Measurements from ENCODE around the gene ADRA2C. TPM values are rescaled to one million over a fixed set of nuclear protein-coding genes. Genes with fewer than 3 reads are reported as not detected.

The ADRA2C gene
- polyA plus RNA-seq, 1 of the 3 experiments (the other 2 are of a cell fraction) = 0.15 TPM

- Histone ChIP-seq H3F3A (replicated peaks; ENCODE audit: insufficient read depth) (no peaks in the 10 kb centered on the region), H3K4me3 (ENCODE audit: low read depth in 2 of 2, low read length in 1 of 2) (no peak overlapping the region), H3K27ac (ENCODE audit: low read depth in 2 of 2, low read length in 1 of 2) (no peak overlapping the region), H3K9ac (no peak overlapping the region), H4K20me1 (ENCODE audit: insufficient read depth) (no peaks in the 10 kb centered on the region), H3K4me1 (ENCODE audit: control insufficient read depth in 1 of 2, insufficient read depth in 2 of 2, low read depth in 1 of 2, low read length in 1 of 2) (peaks cover 0 to 16% of the 10 kb centered on the region in 2 experiments; a peak in 1 of 4 replicates), H3K36me3 (replicated peaks in 1 of 2; ENCODE audit: control insufficient read depth in 1 of 2, insufficient read depth in 2 of 2, low read length in 1 of 2) (no peaks in the 10 kb centered on the region), H3K79me2 (ENCODE audit: insufficient read depth) (no peaks in the 10 kb centered on the region), H3K4me2 (no peak overlapping the region), H3K9me3 (no peaks in the 10 kb centered on the region), H3K27me3 (ENCODE audit: insufficient read depth) (no peaks in the 10 kb centered on the region), H3K9me2 (no peaks in the 10 kb centered on the region), H2AFZ (ENCODE audit: low read depth) (no peak overlapping the region)
- ChIA-PET POLR2A (no interaction called here), CTCF (interaction anchor here (1.1 to 1.4 kb wide), 2 partner anchors 9 to 103 kb away, joined by 3 read pairs; partner anchors contain the start of gene ADRA2C)
- no peak for TF ChIP-seq EZH2phosphoT487 (IDR thresholded peaks at IDR 0.05; ENCODE audit: borderline replicate concordance, low read depth)
- TF ChIP-seq, protein P1, sequence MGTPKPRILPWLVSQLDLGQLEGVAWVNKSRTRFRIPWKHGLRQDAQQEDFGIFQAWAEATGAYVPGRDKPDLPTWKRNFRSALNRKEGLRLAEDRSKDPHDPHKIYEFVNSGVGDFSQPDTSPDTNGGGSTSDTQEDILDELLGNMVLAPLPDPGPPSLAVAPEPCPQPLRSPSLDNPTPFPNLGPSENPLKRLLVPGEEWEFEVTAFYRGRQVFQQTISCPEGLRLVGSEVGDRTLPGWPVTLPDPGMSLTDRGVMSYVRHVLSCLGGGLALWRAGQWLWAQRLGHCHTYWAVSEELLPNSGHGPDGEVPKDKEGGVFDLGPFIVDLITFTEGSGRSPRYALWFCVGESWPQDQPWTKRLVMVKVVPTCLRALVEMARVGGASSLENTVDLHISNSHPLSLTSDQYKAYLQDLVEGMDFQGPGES (IDR thresholded peaks at IDR 0.05; ENCODE audit: low read depth, low read length) = no peak
- no peak for TF ChIP-seq RXRA (IDR thresholded peaks at IDR 0.05; ENCODE audit: borderline replicate concordance, low read depth)
- no peak for TF ChIP-seq TAF1 (IDR thresholded peaks at IDR 0.05; ENCODE audit: borderline replicate concordance, low read depth, low read length)
- TF ChIP-seq MXI1 (IDR thresholded peaks at IDR 0.05; ENCODE audit: low read depth, low read length) = no peak
- TF ChIP-seq RCOR1 (IDR thresholded peaks at IDR 0.05; ENCODE audit: low read length) = no peak
- no peak for TF ChIP-seq JUND (IDR thresholded peaks at IDR 0.05)
- TF ChIP-seq YY1 (IDR thresholded peaks at IDR 0.05; ENCODE audit: low read depth) = no peak
- TF ChIP-seq, protein P2, sequence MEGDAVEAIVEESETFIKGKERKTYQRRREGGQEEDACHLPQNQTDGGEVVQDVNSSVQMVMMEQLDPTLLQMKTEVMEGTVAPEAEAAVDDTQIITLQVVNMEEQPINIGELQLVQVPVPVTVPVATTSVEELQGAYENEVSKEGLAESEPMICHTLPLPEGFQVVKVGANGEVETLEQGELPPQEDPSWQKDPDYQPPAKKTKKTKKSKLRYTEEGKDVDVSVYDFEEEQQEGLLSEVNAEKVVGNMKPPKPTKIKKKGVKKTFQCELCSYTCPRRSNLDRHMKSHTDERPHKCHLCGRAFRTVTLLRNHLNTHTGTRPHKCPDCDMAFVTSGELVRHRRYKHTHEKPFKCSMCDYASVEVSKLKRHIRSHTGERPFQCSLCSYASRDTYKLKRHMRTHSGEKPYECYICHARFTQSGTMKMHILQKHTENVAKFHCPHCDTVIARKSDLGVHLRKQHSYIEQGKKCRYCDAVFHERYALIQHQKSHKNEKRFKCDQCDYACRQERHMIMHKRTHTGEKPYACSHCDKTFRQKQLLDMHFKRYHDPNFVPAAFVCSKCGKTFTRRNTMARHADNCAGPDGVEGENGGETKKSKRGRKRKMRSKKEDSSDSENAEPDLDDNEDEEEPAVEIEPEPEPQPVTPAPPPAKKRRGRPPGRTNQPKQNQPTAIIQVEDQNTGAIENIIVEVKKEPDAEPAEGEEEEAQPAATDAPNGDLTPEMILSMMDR (IDR thresholded peaks at IDR 0.05) = no peak
- TF ChIP-seq FOXM1 (IDR thresholded peaks at IDR 0.05; ENCODE audit: low read depth) = no peak
- TF ChIP-seq, protein P3, sequence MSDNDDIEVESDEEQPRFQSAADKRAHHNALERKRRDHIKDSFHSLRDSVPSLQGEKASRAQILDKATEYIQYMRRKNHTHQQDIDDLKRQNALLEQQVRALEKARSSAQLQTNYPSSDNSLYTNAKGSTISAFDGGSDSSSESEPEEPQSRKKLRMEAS (IDR thresholded peaks at IDR 0.05; ENCODE audit: low read depth) = no peak
- TF ChIP-seq RAD21 (IDR thresholded peaks at IDR 0.05; ENCODE audit: low read length) = no peak
- no peak for TF ChIP-seq TCF12 (IDR thresholded peaks at IDR 0.05)
- TF ChIP-seq NFIC (IDR thresholded peaks at IDR 0.05; ENCODE audit: borderline replicate concordance) = no peak
- TF ChIP-seq TEAD4 (IDR thresholded peaks at IDR 0.05; ENCODE audit: borderline replicate concordance, insufficient read depth) = no peak
- TF ChIP-seq GATA2 (CRISPR knock-in tag; IDR thresholded peaks at IDR 0.05) = no peak
- 58% methylated on average over 16 of the region's 16 CpGs for WGBS (ENCODE audit: low lambda C conversion rate)
- no peak for DNase-seq
These were observed 8.8 kb downstream of the ADRA2C start for GRCh38 chr4:3775005-3775404.

GRCh38 chr4:3775576-3775975 lies 9.4 kb downstream of the ADRA2C start:
- no peak overlapping the region for H3K9ac ChIP-seq
- no peaks in the 10 kb centered on the region for H3K9me2 ChIP-seq
- 100% methylated on average over 1 of the region's 4 CpGs for WGBS (ENCODE audit: low lambda C conversion rate)
- no peak overlapping the region for H3K4me2 ChIP-seq
- H4K20me1 ChIP-seq (ENCODE audit: insufficient read depth) = no peaks in the 10 kb centered on the region
- H3K36me3 ChIP-seq (replicated peaks in 1 of 2; ENCODE audit: control insufficient read depth in 1 of 2, insufficient read depth in 2 of 2, low read length in 1 of 2) = no peaks in the 10 kb centered on the region
- H3K4me1 ChIP-seq (ENCODE audit: control insufficient read depth in 1 of 2, insufficient read depth in 2 of 2, low read depth in 1 of 2, low read length in 1 of 2) = peaks cover 0 to 21% of the 10 kb centered on the region in 2 experiments; a peak in 1 of 4 replicates
- H3K4me3 ChIP-seq (ENCODE audit: low read depth in 2 of 2, low read length in 1 of 2) = no peak overlapping the region
- DNase-seq = no peak
- ChIA-PET CTCF (interaction anchor here (1.4 kb wide), 1 partner anchor 102 kb away, joined by 3 read pairs; no protein-coding TSS in a partner anchor), POLR2A (no interaction called here)
- H3K27me3 ChIP-seq (ENCODE audit: insufficient read depth) = no peaks in the 10 kb centered on the region
- H2AFZ ChIP-seq (ENCODE audit: low read depth) = no peak overlapping the region
- no peak overlapping the region for H3K27ac ChIP-seq (ENCODE audit: low read depth in 2 of 2, low read length in 1 of 2)
- TF ChIP-seq EZH2phosphoT487 (IDR thresholded peaks at IDR 0.05; ENCODE audit: borderline replicate concordance, low read depth) (no peak), RFX5 (IDR thresholded peaks at IDR 0.05; ENCODE audit: low read length) (no peak), NFIC (IDR thresholded peaks at IDR 0.05; ENCODE audit: borderline replicate concordance) (no peak), RXRA (IDR thresholded peaks at IDR 0.05; ENCODE audit: borderline replicate concordance, low read depth) (no peak), MEF2A (IDR thresholded peaks at IDR 0.05; ENCODE audit: borderline replicate concordance, low read depth) (no peak)
- TF ChIP-seq, protein P3 (IDR thresholded peaks at IDR 0.05; ENCODE audit: low read depth) = no peak
- TF ChIP-seq, protein P2 (IDR thresholded peaks at IDR 0.05) = no peak
- TF ChIP-seq, protein P4, sequence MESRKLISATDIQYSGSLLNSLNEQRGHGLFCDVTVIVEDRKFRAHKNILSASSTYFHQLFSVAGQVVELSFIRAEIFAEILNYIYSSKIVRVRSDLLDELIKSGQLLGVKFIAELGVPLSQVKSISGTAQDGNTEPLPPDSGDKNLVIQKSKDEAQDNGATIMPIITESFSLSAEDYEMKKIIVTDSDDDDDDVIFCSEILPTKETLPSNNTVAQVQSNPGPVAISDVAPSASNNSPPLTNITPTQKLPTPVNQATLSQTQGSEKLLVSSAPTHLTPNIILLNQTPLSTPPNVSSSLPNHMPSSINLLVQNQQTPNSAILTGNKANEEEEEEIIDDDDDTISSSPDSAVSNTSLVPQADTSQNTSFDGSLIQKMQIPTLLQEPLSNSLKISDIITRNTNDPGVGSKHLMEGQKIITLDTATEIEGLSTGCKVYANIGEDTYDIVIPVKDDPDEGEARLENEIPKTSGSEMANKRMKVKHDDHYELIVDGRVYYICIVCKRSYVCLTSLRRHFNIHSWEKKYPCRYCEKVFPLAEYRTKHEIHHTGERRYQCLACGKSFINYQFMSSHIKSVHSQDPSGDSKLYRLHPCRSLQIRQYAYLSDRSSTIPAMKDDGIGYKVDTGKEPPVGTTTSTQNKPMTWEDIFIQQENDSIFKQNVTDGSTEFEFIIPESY (IDR thresholded peaks at IDR 0.05; ENCODE audit: borderline replicate concordance, low read depth) = no peak
- no peaks in the 10 kb centered on the region for H3K79me2 ChIP-seq (ENCODE audit: insufficient read depth)
- no peaks in the 10 kb centered on the region for H3K9me3 ChIP-seq
- no peaks in the 10 kb centered on the region for H3F3A ChIP-seq (replicated peaks; ENCODE audit: insufficient read depth)
